K562 (cell line): ENCODE measurements around the gene CPE. TPM values are rescaled to one million over a fixed set of nuclear protein-coding genes. Genes with fewer than 3 reads are reported as not detected.
A peak's percentile ranks its signal among the peaks of the same experiment; 100 is the strongest.

Source experiments
- ATAC-seq: fragments of 200-7000 bp; cut with Tn5 transposase; 3 replicates; pipeline ENCODE4 v1.9.1; 2020; ENCODE audit warnings: moderate library complexity
- BruUV-seq: library from RNA; stranded (reverse); fragments of 400-500 nt; replicated peaks from 2 replicates; lab custom pipeline; 2021; lab: Mats Ljungman, UMichigan
- CTCF ChIA-PET: fragments of 300-600 bp; formaldehyde crosslinking; extraction: SDS; loops from one replicate; lab custom pipeline; 2021; ENCODE audit warnings: low intra/inter-chr PET ratio; lab: Yijun Ruan, JAX
- POLR2A ChIA-PET: fragments of 300-600, 350-650 bp; sonication (Branson Sonifier 250); formaldehyde crosslinking; extraction: SDS; loops from one replicate; lab custom pipeline; 2021; ENCODE audit warnings: antibody characterized with exemption, inconsistent platforms; lab: Yijun Ruan, JAX
- DNase-seq, 4 experiments: peaks; one replicate each; pipeline versions ENCODE4 v3.0.0 to v3.0.0-alpha.2; 2011 to 2018; ENCODE audit warnings: low spot score in 3 of 4, mixed read lengths in 3 of 4; ENCODE audit errors: extremely low read depth in 1 of 4
- FAIRE-seq: peaks from 2 replicates; lab custom pipeline; 2011; peaks lifted over from hg19 to GRCh38; lab: Jason Lieb, UNC
- H2AFZ ChIP-seq: 2 replicates; pipeline ENCODE4 v1.6.0; 2011; ENCODE audit warnings: low read depth, low read length, control low read depth, inconsistent platforms
- H3K27ac ChIP-seq: fragments of 200-600 bp; 3 replicates; pipeline ENCODE4 v1.8.0; 2011; ENCODE audit warnings: low read depth, mild to moderate bottlenecking, control low read depth, inconsistent platforms, low read length, moderate library complexity, mixed read lengths; ENCODE audit errors: extremely low read depth
- H3K27me3 ChIP-seq, 2 experiments: fragments of 300-600 bp in 1 of 2; 2 replicates in 1 of 2; 3 replicates in 1 of 2; pipeline versions ENCODE4 v1.6.0 to v1.8.0; 2011; ENCODE audit warnings: inconsistent platforms in 2 of 2, low read length in 2 of 2, mild to moderate bottlenecking in 1 of 2, mixed read lengths in 1 of 2, moderate library complexity in 1 of 2; ENCODE audit not compliant: control insufficient read depth in 2 of 2, insufficient read depth in 2 of 2
- H3K36me3 ChIP-seq: fragments of 300-600 bp; 3 replicates; pipeline ENCODE4 v1.8.0; 2011; ENCODE audit warnings: mild to moderate bottlenecking, low read length, inconsistent platforms; ENCODE audit not compliant: control insufficient read depth, insufficient read depth
- H3K4me1 ChIP-seq, 2 experiments: fragments of 200-600 bp in 1 of 2; replicated peaks in 1 of 2; 2 replicates in 1 of 2; 3 replicates in 1 of 2; pipeline versions ENCODE4 v1.5.1 to v1.8.0; 2011; ENCODE audit warnings: inconsistent platforms in 2 of 2, low read length in 2 of 2, mild to moderate bottlenecking in 1 of 2, mixed read lengths in 1 of 2, moderate library complexity in 1 of 2; ENCODE audit not compliant: control insufficient read depth in 2 of 2, insufficient read depth in 2 of 2
- H3K4me2 ChIP-seq: 2 replicates; pipeline ENCODE4 v1.6.1; 2011; ENCODE audit warnings: low read length, control low read depth, inconsistent platforms, mixed read lengths; ENCODE audit not compliant: insufficient read depth
- H3K4me3 ChIP-seq: fragments of 200-600 bp; sonication (generic), shearing (Covaris generic); 2 replicates; pipeline ENCODE4 v1.5.1; 2016; ENCODE audit warnings: control low read depth, inconsistent platforms
- H3K79me2 ChIP-seq: fragments of 200-600 bp; 3 replicates; pipeline ENCODE4 v1.8.0; 2011; ENCODE audit warnings: low read length, inconsistent platforms; ENCODE audit not compliant: control insufficient read depth, insufficient read depth
- H3K9ac ChIP-seq, 2 experiments: 2 replicates each; pipeline versions ENCODE4 v1.6.0 to v1.6.1; 2011; ENCODE audit warnings: low read depth in 2 of 2, low read length in 2 of 2, control low read depth in 1 of 2, inconsistent platforms in 1 of 2, mild to moderate bottlenecking in 1 of 2, mixed read lengths in 1 of 2; ENCODE audit not compliant: insufficient read depth in 1 of 2
- H3K9me1 ChIP-seq: one replicate; pipeline ENCODE4 v1.6.0; 2011; ENCODE audit warnings: inconsistent platforms, mild to moderate bottlenecking, low read length, moderate library complexity; ENCODE audit not compliant: control insufficient read depth, insufficient read depth
- H3K9me3 ChIP-seq: replicated peaks from 2 replicates; pipeline ENCODE4 v1.5.1; 2011; ENCODE audit warnings: low read depth, low read length, inconsistent platforms; ENCODE audit not compliant: control insufficient read depth, insufficient read depth
- H4K20me1 ChIP-seq: replicated peaks from 2 replicates; pipeline ENCODE4 v1.6.1; 2011; ENCODE audit warnings: low read length, inconsistent platforms, mixed read lengths; ENCODE audit not compliant: control insufficient read depth, insufficient read depth
- C11orf30 ChIP-seq: fragments of 450-650 bp; IDR thresholded peaks from 2 replicates; pipeline ENCODE4 v1.6.1; 2016; ENCODE audit warnings: low read depth, mild to moderate bottlenecking
- CEBPB ChIP-seq: fragments of 450-650 bp; IDR thresholded peaks from 2 replicates; pipeline ENCODE4 v1.6.1; 2016; ENCODE audit warnings: missing genetic modification characterization, missing compliant biosample characterization
- ELF4 ChIP-seq: fragments of 450-650 bp; formaldehyde crosslinking; IDR thresholded peaks from 2 replicates; pipeline ENCODE4 v1.4.0; 2022; ENCODE audit warnings: missing genetic modification characterization
- EP400 ChIP-seq: fragments of 450-650 bp; IDR thresholded peaks from 2 replicates; pipeline ENCODE4 v1.6.1; 2017; ENCODE audit warnings: antibody characterized with exemption, mild to moderate bottlenecking, moderate library complexity
- HDAC3 ChIP-seq: fragments of 450-650 bp; IDR thresholded peaks from 2 replicates; pipeline ENCODE4 v1.6.1; 2018; ENCODE audit warnings: borderline replicate concordance, mild to moderate bottlenecking, moderate library complexity; ENCODE audit not compliant: partially characterized antibody
- KAT7 ChIP-seq: sonication (generic); formaldehyde crosslinking; IDR thresholded peaks from 2 replicates; pipeline ENCODE4 v1.8.0; 2022; ENCODE audit warnings: missing genetic modification reagents, mild to moderate bottlenecking, borderline replicate concordance
- MYBL2 ChIP-seq, 2 experiments: fragments of 450-650 bp in 1 of 2; sonication (generic) in 1 of 2; formaldehyde crosslinking in 1 of 2; IDR thresholded peaks; 2 replicates each; pipeline versions ENCODE4 v1.6.1 to v1.8.1; 2017 to 2022; ENCODE audit warnings: borderline replicate concordance in 1 of 2, inconsistent platforms in 1 of 2, low read depth in 1 of 2, mild to moderate bottlenecking in 1 of 2, missing genetic modification reagents in 1 of 2, moderate library complexity in 1 of 2
- NR2F6 ChIP-seq: fragments of 450-650 bp; formaldehyde crosslinking; IDR thresholded peaks from 2 replicates; pipeline ENCODE4 v1.4.0; 2020; ENCODE audit warnings: mild to moderate bottlenecking
- OTX1 ChIP-seq: fragments of 450-650 bp; formaldehyde crosslinking; IDR thresholded peaks from 2 replicates; pipeline ENCODE4 v1.4.0; 2022; ENCODE audit warnings: mild to moderate bottlenecking
- RFX1 ChIP-seq: fragments of 450-650 bp; IDR thresholded peaks from 2 replicates; pipeline ENCODE4 v1.6.1; 2016; ENCODE audit warnings: mild to moderate bottlenecking, moderate library complexity
- SMAD1 ChIP-seq: fragments of 150-350 bp; IDR thresholded peaks from 2 replicates; pipeline ENCODE4 v1.6.1; 2014; ENCODE audit warnings: low read length, low read depth; ENCODE audit not compliant: partially characterized antibody
- SPI1 ChIP-seq: IDR thresholded peaks from 2 replicates; pipeline ENCODE4 v1.6.1; 2011; ENCODE audit warnings: low read depth, low read length, control low read depth, borderline replicate concordance
- ZNF224 ChIP-seq: sonication (generic); formaldehyde crosslinking; IDR thresholded peaks from 2 replicates; pipeline ENCODE4 v1.8.0; 2022; ENCODE audit warnings: mild to moderate bottlenecking, missing genetic modification reagents
- ZNF239 ChIP-seq: fragments of 250-450 bp; sonication (Bioruptor Pico); IDR thresholded peaks from 2 replicates; pipeline ENCODE4 v1.4.0; 2020; ENCODE audit warnings: mild to moderate bottlenecking
- ZNF24 ChIP-seq: fragments of 450-650 bp; IDR thresholded peaks from 2 replicates; pipeline ENCODE4 v1.6.1; 2016
- ZNF282 ChIP-seq: sonication (generic); formaldehyde crosslinking; IDR thresholded peaks from 2 replicates; pipeline ENCODE4 v1.8.1; 2023; ENCODE audit warnings: missing genetic modification reagents
- ZNF75A ChIP-seq: fragments of 450-650 bp; formaldehyde crosslinking; IDR thresholded peaks from 2 replicates; pipeline ENCODE4 v1.4.0; 2020; ENCODE audit warnings: mild to moderate bottlenecking
- WGBS: fragments of 100-300 bp; shearing (Covaris generic); methylation state at CpG from one replicate; pipeline ENCODE4 v1.1.6; 2016; ENCODE audit warnings: low coverage, mixed read lengths; ENCODE audit not compliant: insufficient coverage; ENCODE audit errors: missing lambda C conversion rate; 5-methylcytosine and 5-hydroxymethylcytosine counted together
- in situ Hi-C: fragments of 300-500 bp; cut with MboI; formaldehyde crosslinking; loops from 4 replicates; pipeline ENCODE4 v1.15.0; 2018; ENCODE audit warnings: inconsistent platforms, mixed read lengths
- intact Hi-C: fragments of 100-400 bp; cut with micrococcal nuclease; formaldehyde crosslinking; loops from 2 replicates; pipeline ENCODE4 v1.14.2; 2022
- polyA plus RNA-seq, 8 experiments: library from polyadenylated mRNA; depleted of rRNA in 4 of 8; stranded (reverse) in 5 of 8; unstranded in 3 of 8; fragments of >200 nt; fragmentation: Nextera tagmentation in 2 of 8; fragmentation: Illumina TruSeq in 1 of 8; extraction: Ambion mirVana in 2 of 8; extraction: Trizol in 1 of 8; gene quantifications; 2 replicates each; pipeline versions ENCODE4 v1.2.1 to v1.2.3, GENCODE V29; 2011 to 2014; ENCODE audit warnings: inconsistent platforms in 1 of 8, missing spikeins in 1 of 8
- total RNA-seq, 7 experiments: library from RNA; depleted of rRNA in 6 of 7; stranded (reverse); fragments of >200 nt in 6 of 7; fragmentation: Illumina TruSeq in 2 of 7; extraction: Trizol in 2 of 7; gene quantifications; 2 replicates each; pipeline versions ENCODE4 v1.2.1 to v1.2.3, GENCODE V29; 2011 to 2021; ENCODE audit warnings: low replicate concordance in 1 of 7
- TF ChIP-seq, protein P1 (sequence below): fragments of 450-650 bp; formaldehyde crosslinking; IDR thresholded peaks from 2 replicates; pipeline ENCODE4 v1.4.0; 2020; ENCODE audit warnings: mild to moderate bottlenecking

CPE gene
- total and polyA plus RNA-seq, 9 of the 15 experiments (the other 6 are each of a cell fraction or from before 2014, with no cell fraction given): 0.04 to 0.16 (median 0.06) TPM; not detected in 4

DNA sequence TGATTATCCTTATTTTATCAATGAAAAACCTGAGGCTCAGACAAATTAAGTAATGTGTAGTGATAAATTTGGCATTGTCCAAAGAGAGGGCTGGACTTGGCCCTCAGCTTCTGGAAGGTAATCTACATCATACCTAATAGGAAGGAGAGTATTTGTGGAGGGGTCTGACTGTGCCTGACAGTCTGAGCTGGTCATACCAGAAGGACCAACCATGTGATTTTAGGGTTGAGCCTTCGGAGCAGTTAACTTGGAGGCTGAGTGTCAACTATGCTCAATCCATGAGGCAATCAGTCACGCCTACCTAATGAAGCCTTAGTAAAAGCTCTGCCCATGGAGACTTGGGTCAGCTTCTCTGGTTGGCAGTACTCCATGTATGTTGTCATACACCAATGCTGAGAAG lies 136.4 kb downstream of the CPE start:
- Histone ChIP-seq H4K20me1 (no peaks in the 10 kb centered on the region), H3K9ac (no peak overlapping the region), H3K9me1 (no peaks in the 10 kb centered on the region), H3K4me1 (no peaks in the 10 kb centered on the region), H2AFZ (no peak overlapping the region), H3K27me3 (no peaks in the 10 kb centered on the region), H3K4me3 (no peak overlapping the region), H3K9me3 (no peaks in the 10 kb centered on the region), H3K4me2 (no peak overlapping the region), H3K36me3 (no peaks in the 10 kb centered on the region), H3K27ac (no peak overlapping the region), H3K79me2 (no peaks in the 10 kb centered on the region)
- intact Hi-C loops (no loop called here), in situ Hi-C loops (no loop called here)
- POLR2A ChIA-PET: no interaction called here
- no TSS peak for BruUV-seq
- 3% methylated on average over 2 of the region's 2 CpGs for WGBS
- FAIRE-seq: no peak
- CTCF ChIA-PET: no interaction called here
- TF ChIP-seq CEBPB (tag): 0 out of 2 replicates have a peak, but pooled peaks have one; percentile 1
- no peak for TF ChIP-seq ZNF282
- no peak for TF ChIP-seq SPI1
- TF ChIP-seq ELF4 (CRISPR knock-in tag): no peak
- TF ChIP-seq RFX1: no peak
- TF ChIP-seq NR2F6: no peak
- TF ChIP-seq KAT7: no peak
- DNase-seq: no peak
- no peak for ATAC-seq

DNA sequence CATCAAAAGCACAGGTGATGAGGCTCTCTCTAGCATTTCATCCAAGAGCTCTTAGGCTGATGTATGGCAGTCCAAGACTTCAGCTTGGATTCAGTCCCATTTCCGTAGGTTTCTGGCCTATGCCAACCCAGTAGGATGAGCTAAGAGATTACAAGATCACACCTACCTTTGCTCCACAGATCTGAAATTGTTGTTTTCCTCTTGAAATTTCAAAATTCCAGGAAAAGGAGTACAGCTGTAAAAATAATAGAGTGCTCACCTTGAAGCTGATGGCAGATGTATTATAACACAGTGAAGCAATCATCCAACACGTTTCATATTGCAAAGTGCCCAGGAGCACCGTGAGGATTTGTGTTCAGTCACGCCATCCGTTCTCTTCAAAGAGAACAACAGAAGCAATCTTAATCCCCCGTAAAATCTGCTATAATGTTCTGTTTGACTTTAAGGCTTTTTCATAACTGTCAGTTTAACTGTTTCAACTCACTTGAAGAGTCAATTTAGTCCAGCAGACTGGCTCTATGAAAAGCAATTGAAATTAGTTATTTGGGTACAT lies 137.5 kb downstream of the CPE start:
- H3K4me1 ChIP-seq: no peaks in the 10 kb centered on the region
- no peaks in the 10 kb centered on the region for H3K27me3 ChIP-seq
- H3K27ac ChIP-seq: no peak overlapping the region
- no TSS peak for BruUV-seq
- no peak for ATAC-seq
- H3K9me1 ChIP-seq: no peaks in the 10 kb centered on the region
- in situ Hi-C loops: no loop called here
- H2AFZ ChIP-seq: no peak overlapping the region
- no peak for DNase-seq
- no peaks in the 10 kb centered on the region for H3K36me3 ChIP-seq
- FAIRE-seq: no peak
- H4K20me1 ChIP-seq: no peaks in the 10 kb centered on the region
- POLR2A ChIA-PET: no interaction called here
- H3K9me3 ChIP-seq: no peaks in the 10 kb centered on the region
- no peak overlapping the region for H3K4me2 ChIP-seq
- H3K9ac ChIP-seq: no peak overlapping the region
- CTCF ChIA-PET: no interaction called here
- intact Hi-C loops: no loop called here
- no peak overlapping the region for H3K4me3 ChIP-seq
- 0% methylated on average over 6 of the region's 6 CpGs for WGBS
- no peaks in the 10 kb centered on the region for H3K79me2 ChIP-seq
- TF ChIP-seq ZNF24: no peak
- TF ChIP-seq EP400: no peak
- TF ChIP-seq ZNF75A (CRISPR knock-in tag): no peak
- no peak for TF ChIP-seq ZNF224 (CRISPR knock-in tag)
- TF ChIP-seq C11orf30: no peak
- no peak for TF ChIP-seq OTX1 (CRISPR knock-in tag)
- TF ChIP-seq ZNF239: no peak
- TF ChIP-seq, protein P1, sequence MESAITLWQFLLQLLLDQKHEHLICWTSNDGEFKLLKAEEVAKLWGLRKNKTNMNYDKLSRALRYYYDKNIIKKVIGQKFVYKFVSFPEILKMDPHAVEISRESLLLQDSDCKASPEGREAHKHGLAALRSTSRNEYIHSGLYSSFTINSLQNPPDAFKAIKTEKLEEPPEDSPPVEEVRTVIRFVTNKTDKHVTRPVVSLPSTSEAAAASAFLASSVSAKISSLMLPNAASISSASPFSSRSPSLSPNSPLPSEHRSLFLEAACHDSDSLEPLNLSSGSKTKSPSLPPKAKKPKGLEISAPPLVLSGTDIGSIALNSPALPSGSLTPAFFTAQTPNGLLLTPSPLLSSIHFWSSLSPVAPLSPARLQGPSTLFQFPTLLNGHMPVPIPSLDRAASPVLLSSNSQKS: no peak
- no peak for TF ChIP-seq MYBL2 (IDR thresholded peaks at IDR 0.05; ENCODE audit: low read depth)
- no peak for TF ChIP-seq MYBL2 (CRISPR knock-in tag; IDR thresholded peaks at IDR 0.05; ENCODE audit: borderline replicate concordance)
- TF ChIP-seq SMAD1: no peak
- TF ChIP-seq HDAC3: no peak
